HG02798 (cell line): Measurements from ENCODE around the gene AAMP.

ENCODE experiments used
- ATAC-seq: cut with Tn5 transposase; IDR thresholded peaks from one replicate; pipeline ENCODE4 v1.9.1; 2021; ENCODE audit warnings: mild to moderate bottlenecking; ENCODE audit not compliant: unreplicated experiment, poor library complexity

The AAMP gene

GRCh38 chr2:218229851-218230250 is 40.1 kb downstream of the AAMP start:
- ATAC-seq, result no peak

- peak; percentile 78 for ATAC-seq
These were observed 40.7 kb downstream of the AAMP start for GRCh38 chr2:218229239-218229638.

GRCh38 chr2:218228366-218229090 is 41.4 kb downstream of the AAMP start:
- no peak for ATAC-seq

GRCh38 chr2:218226903-218227302 is 43.0 kb downstream of the AAMP start:
- no peak for ATAC-seq

- no peak for ATAC-seq
These were observed 45.8 kb downstream of the AAMP start for GRCh38 chr2:218224186-218224585.

GRCh38 chr2:218223046-218223445 is 46.9 kb downstream of the AAMP start:
- ATAC-seq, result no peak

- no peak for ATAC-seq
These were observed 48.9 kb downstream of the AAMP start for GRCh38 chr2:218221000-218221399.

GRCh38 chr2:218219934-218220333 is 50.0 kb downstream of the AAMP start:
- ATAC-seq, result no peak

GRCh38 chr2:218218268-218219185 is 51.4 kb downstream of the AAMP start:
- ATAC-seq, result peak; percentile 50

- ATAC-seq, result peak; percentile 43
These were observed 52.3 kb downstream of the AAMP start for GRCh38 chr2:218217360-218218267.

GRCh38 chr2:218216674-218217359 is 53.1 kb downstream of the AAMP start, which contains the start of gene ARPC2:
ARPC2 (plus strand) TSS chr2:218217189; CDS start chr2:218217471, 282 bp downstream.
- peak; percentile 77 for ATAC-seq

- no peak for ATAC-seq
These were observed 53.6 kb downstream of the AAMP start for GRCh38 chr2:218216336-218216673.
